NCI-H748 treated with DMSO at 0.1 percent for 48 hours (cell line): ENCODE data around the gene AQP7.
"Not testable (repeated sequence)": the region's sequence is repeated elsewhere in the genome, so short reads cannot be mapped to it uniquely, and the experiment has no call there.

Experiments used
- DNase-seq: peaks from one replicate; lab custom pipeline; 2025; lab: John Stamatoyannopoulos, UW

The AQP7 gene

DNA sequence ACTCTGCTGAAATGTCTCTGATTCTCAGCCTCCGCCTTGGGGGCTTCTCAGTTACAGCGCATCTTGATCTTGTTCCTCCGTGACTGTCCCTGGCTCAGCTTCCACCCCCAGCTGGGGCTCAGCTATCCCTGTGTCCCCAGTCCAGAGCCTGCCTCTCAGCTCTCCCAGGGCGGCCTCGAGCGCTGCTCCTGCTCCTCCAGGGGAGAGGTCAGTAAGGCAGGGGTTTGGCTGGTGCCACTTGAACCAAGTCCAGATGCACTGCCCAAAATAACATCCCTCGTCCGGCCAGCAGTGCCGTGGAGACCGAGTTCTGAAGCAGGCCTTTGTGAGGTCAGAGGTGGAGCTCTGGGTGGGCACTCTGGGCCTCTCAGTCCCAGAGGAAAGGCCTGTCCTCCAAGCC, at the start of gene AQP7:
AQP7 (minus strand) TSS at position 198 of the 400 bp plus-strand sequence. CDS start 1,306 bp downstream, outside the sequence.
- DNase-seq = not testable (repeated sequence)

DNA sequence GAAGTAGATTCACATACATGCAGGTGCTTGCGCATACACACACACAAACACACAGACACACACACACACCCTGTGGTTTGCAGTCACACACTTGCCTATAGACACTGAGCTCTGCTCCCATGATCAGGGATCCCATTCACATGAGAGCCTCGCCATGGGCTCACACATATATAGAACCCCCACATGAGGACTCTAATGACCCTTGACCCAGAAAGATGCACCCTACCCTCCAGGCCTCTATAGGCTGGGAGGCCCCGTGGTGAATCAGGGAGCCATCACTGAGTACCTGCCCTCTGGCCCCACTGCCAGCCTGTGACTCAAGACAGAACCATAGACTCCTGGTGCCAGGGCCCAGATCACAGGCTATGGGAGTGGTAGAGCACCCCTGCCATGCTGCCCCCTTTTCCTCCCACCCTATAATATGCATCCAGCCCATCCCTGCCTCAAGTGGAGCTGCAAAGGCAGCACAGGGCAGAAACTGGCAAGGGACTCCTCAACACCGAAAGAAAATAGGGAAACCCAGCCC, 48.3 kb upstream of the AQP7 start:
- no peak for DNase-seq

DNA sequence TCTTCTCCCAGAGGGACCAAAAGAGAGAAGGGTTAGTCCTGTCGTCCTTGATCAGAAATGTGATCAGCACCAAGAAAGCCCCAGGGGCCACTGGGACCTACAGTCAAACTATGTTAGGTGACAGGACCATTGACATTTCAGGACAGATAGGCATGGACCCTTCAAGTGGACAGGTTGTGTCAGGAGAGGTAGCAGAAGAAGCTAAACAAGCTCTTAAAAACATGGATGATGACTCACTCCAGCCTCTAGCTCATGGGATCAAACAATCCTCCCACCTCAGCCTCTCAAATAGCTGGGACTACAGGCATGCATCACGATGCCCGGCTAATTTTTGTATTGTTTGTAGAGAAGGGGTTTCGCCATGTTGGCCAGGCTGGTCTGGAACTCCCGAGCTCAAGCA, 47.3 kb upstream of the AQP7 start:
- no peak for DNase-seq

DNA sequence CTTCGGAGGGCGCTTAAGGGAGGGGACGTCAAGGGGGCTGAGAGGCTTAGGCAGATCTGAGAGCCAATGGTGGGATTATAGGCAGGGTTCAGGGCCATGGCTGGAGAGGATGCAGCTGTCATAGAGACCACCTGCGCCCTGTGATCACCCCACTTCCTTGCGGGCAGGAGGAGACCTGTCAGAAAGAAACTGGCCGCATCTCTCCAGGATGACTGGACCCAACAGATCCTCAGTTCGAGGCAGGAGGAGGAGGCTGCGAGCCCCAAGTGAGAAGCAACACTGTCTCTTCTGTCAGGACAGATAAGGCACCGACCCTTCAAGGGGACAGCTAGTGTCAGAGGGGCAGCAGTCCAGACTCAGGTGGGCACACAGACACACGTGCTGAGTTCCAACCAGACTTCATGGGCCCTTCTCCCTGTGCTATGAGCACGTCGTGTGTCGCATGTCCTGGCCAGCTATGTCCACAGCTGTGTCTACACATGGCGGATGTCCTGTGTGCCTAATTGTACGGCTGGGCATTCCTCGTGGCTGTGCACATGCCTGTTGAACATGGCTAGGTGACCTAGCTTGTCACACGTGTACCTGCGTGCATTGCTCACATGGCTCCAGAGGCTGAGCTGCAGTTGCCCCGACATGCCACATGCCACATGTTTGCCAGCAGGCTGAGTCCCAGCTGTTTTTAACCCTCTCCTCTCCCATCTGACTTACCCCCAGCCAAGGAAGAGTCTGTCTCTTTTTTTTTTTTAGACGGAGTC, 45.6 kb upstream of the AQP7 start:
- DNase-seq = no peak

DNA sequence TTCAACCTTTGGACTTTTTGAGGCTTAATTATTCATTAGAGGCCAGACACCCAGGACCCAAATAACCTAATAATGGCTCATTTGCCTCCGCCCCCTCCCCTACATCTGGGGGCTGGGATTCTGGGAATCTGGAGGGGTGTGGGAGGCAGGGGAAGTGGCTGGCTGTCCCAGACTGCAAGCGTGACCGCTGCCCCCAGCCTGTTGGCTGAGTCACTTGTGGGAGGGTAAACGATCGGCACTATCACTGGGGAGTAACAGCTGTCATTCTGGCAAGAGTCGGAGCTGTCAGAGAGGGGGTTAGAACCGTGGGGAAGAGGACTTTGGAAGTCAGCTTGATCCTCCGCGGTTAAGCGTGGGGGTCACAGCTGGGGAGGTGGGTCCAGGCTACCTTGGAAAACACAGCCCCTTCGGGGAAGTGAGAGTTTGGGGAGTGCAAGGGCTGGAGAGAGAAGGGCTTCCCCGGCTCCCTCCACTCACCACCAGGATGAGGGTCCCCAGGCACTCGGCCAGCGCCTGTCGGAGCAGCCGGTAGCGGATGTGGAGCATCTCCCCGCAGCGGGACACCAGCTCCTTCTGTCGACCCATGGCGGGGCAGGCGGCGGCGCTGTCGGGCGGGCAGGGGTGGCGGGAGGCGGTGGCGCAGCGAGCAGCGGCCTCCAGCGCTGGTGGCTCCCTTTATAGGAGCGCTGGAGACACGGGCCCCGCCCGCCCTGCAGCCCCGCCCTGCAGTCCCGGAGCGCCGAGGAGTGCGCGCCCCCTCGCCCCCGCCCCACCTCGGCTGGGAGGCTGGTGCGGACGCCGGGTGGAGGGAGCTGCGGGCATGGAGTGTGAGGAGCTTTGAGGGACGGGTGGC, 44.8 kb upstream of the AQP7 start, which contains the start of gene AQP3:
AQP3 (minus strand) TSS at position 648 of the 853 bp plus-strand sequence; CDS start at position 585, 63 bp downstream.
- DNase-seq = peak; percentile 26

DNA sequence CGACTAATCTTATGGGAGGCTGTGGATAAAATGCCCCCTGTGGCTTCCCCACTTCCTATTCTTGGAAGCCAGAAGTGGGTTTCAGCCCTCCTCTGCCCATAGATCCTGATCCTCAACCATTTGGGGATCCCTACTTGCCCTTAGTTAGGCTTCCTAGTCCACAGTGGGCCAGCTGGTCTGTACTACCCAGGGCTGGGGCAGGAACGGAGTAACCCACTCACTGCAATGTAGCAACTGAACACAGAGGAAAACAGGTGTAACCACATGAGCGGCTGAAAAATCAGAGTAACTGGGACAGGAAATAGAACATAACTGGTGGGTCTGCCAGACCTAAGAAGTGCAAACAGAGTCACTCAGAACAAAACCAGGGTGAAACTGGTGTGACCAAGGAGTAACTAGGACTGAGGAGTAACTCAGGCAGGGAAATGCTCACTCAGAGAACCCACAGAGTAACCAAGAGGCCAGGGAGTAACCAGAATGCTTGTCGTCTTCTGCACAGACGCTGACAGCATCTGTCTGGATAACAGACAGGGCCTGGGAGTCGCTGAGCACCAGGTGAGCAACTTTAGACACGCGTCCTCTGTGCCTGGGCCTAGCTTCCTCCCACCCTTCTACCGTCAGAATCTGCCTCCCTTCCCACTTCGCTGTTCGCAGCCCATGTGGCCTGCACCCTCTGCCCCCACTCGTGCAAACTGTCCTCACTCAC, 44.0 kb upstream of the AQP7 start:
- DNase-seq = no peak

DNA sequence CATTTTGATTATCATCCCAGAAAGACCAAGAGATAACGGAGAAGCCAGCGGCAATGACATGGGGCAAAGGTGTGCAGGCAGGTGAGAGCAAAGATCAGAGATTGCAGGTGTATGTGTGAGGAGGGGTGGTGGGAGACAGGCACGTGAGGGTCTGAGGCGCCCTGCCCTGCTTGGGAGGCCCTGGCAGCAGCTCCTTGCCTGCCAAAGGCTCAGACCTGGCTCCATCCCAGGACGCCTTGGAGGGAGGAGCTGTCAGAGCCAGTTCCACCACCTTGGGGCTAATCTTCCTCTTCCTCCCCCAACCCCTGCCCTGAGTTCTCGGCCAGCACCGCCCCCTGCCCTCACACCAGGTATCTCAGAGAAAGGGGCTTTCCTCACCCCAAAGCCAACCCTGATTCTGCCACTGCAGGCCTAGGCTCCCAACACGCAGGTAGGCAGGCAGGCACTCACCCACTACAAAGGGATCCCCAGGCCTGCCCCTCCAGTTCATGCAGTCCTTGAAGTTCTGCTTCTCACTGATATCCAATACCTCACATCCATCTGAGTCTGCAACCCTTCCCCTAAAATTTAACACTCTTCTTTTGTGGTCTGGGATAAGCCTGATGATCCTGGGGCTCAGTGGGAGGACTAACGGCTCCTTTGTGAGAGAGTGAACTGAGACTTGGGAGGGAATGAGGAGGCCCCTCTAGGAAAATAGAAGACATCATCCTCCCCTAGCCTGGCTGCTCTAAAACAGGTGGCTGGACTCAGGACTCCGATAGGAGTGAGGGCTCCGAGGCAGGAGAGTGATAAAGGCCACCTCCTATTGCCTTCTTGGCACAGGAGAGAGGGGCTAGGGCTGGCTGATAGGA, 43.2 kb upstream of the AQP7 start:
- DNase-seq = no peak

DNA sequence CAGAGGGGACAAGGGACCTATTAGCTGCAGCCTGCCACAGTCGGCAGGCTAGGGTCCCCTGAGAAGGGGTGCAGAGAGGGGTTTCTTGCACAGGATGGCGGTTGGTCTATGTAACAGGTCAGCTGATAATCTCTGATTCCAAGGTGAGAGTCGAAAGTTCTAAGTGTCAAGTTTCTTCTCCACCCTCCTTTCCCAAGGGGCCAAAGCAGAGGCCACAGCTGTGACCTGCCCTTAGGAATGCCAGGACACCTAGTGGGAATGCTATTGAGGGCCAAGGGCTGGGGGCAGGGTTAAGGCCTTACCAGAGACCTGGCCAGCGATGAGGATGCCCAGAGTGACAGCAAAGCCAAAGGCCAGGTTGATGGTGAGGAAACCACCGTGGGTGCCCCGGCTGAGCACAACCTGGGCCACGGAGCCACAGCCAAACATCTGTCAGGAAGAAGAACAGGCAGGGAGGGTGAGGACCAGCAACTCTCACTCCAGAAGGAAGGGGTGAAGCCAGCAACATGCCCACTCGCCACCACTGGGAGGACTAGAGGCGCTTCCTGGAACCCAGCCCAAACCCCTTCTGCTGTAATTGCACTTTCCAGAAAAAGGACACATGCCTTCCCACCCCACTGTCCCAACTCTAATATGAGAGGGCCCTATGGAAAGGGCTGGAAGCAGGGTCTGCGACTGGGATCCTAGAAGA, 41.2 kb upstream of the AQP7 start:
- DNase-seq = no peak

DNA sequence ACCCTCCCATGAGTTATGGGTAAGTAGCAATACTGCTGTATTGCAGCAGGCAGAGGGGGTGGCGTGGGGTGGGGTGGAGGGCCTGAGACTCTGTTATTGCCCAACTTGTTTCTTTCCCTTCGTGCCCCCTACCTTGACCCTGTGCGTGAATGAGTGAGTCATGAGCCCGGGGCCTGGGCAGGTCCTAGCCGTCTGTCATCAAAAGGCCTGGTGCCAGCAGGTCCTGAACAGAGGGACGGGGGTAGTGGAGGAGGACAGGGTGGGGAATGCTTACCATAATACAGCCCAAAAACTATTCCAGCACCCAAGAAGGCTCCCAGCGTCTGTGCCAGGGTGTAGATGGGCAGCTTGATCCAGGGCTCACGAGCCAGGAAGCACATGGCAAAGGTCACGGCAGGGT, 40.7 kb upstream of the AQP7 start:
- no peak for DNase-seq

DNA sequence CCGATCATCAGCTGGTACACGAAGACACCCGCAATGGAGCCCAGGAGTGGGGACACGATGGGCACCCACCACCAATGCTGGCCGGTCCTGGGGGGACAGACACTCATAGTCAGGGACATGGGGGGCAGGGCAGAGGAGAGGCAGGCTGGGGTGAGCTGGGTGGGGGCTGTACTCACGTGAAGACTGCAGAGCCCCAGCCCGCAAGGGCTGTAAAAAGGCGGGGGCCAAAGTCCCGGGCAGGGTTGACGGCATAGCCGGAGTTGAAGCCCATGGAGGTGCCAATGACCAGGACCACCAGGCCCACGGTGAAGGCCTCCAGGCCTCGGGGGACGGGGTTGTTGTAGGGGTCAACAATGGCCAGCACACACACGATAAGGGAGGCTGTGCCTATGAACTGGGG, 39.8 kb upstream of the AQP7 start:
- no peak for DNase-seq

DNA sequence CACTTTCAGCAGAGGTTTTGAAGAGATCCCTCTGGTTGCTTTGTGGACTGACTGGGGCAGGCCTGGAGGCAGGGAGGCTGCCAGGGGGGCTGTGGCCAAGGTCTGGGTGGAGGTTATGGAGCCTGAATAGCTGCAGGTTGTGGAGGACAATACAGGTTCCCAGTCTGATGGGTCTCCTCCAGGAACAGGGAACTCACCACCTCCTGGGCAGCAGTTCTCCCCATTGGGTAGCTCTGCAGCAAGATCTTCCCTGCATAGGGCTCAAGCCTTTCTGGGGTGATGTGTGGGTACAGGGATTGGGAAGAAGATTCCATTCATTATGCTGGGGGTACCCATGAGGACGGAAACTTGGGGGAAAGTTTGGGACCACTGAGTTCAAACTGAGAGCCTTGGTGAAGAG, 38.2 kb upstream of the AQP7 start:
- no peak for DNase-seq

DNA sequence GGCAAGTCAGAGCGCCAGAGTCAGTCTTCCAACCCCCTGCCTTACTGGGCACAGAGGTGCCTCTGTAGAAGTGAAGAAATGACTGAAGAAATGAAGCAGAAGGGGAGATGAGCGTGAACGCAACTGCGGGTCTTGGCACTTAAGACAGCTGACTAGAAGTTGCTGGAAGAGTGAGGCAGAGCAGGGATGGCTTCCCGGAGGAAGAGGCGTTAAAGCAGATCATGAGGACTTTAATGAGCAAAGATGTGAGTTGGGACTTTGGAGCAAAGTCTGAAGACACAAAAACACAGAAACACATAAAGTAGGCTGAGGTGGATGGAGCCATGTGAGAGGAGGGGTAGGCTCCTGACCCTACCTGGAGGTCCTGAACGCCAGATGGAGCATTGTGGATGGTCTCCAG, 37.8 kb upstream of the AQP7 start:
- no peak for DNase-seq

DNA sequence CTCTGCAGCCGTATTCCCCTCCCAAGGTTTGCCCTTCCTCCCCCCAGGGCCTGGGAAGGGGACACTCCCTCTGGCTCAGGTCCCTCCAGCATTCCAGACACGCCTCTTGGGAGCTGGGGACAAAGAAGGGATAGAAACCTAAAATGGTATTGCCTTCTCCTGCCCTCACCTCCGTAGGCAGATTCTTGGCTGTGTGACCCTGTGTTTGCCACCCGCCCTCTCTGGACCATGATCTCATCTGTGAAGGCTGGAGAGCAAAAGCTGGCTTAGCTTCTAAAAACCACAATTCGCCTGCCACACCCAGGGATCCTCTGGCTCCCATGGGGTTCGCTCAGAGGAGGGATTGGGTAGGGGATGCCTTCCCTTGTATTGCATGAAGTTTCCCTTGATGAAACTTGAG, 37.4 kb upstream of the AQP7 start:
- no peak for DNase-seq

DNA sequence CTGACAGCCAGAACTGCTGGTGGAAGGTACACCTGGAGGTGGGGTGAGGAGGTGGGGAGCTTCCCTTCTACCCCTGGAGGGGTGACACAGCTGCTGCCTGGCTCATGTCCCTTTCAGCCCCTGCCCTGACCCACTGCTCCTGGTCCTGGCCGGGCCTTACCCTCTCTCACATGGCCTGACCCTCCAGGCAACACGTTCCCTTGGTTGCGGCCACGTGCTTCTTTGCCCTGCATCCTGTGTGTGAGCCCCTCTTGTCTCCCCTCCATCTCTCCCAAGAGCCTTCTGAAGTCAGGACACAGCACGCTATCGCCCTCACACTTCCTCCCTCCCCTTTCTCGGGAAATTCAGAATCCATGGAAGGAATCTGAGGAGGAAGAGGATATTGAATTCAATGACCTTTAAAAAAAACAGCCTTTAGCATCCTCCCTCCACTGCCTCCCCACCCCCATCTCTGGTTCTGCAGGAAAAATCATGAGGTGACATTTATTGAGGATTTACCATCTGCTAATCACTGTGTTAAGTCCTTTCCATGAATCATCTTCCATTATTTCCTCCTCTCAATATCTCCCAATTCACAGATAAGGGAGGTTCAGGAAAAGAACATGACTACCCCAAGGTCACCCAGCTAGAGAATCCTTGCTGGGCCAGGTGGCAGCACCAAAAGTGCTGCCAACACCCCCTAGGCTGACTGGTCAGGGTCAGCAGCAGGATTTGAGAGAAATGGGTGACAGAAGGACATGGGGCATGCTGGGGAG, 36.7 kb upstream of the AQP7 start:
- no peak for DNase-seq

DNA sequence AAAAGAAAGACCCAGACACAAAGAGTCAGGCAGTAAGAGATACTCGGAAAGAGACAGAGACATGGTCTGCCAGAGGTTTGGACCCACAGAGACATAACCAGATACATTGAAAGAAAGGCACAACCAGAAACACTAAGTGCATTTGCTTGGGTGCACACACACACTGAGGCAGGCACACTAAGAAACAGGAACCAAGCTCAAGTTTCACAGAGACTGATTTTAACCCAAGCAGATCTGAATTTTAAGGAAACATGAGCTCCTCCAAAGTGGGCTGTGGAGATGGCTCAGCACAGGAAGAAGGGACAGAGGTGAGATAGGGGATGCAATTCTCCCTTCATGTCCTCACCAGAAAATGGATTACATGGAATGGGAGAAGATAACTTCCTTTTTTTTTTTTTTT, 35.5 kb upstream of the AQP7 start:
- no peak for DNase-seq

DNA sequence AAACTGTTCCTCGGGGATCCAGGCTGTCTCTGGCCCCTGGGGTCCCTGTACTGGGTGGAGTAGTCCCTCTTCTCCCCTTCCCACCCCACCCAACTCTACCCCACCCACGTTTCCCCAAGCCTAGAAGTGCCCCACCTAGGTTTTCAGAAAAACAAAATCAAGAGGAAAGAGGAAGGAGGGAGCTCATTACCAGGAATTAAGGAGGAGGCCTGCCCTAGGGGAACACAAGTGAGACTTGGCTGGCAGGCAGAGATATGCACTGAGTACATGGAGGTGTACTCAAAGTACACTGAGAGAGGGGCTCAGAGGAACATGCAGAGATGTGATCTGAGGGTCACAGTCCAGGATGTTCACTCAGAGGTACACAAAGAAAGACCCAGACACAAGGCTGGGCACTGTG, 34.8 kb upstream of the AQP7 start:
- no peak for DNase-seq

DNA sequence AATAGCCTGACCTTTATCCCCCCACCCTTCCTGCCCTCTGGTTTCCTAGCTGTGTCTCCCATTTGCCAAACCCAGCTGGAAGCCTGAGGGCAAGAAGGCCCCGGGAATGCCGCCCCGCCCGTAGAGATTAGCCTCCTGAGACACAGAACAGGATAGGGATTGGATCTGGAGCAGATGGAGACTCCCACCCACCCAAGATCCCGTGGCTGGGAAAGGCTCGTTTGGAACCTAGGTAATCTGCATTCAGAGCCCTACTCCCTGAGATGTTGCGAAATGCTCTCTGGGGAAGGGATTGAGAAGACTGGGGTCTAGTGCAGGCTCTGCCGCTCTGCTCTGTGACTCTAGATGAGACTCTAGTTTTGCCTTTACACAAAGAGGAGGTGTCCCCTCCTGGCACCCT, 34.1 kb upstream of the AQP7 start:
- DNase-seq = no peak

DNA sequence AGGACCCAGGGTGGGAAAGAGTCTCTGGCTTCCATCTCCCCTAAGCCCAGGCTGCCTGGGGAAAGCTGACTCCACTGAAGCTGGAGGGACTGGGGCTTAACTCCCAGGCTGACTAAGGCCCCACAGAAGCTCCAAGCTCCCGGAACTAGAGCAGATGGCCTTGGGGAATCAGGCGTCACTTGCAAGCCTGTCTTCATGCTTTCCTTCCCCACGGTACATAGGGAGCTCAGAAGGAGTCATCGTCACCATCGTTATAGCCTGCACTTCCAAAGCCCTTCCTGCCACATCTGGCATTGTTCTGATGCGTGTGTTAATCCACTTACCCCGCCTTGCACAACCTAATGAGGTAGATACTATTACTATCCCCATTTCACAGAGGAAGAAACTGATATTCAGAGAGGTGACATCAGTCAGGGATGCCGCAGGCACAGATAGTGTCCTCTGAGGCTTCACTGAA, 33.5 kb upstream of the AQP7 start:
- no peak for DNase-seq

DNA sequence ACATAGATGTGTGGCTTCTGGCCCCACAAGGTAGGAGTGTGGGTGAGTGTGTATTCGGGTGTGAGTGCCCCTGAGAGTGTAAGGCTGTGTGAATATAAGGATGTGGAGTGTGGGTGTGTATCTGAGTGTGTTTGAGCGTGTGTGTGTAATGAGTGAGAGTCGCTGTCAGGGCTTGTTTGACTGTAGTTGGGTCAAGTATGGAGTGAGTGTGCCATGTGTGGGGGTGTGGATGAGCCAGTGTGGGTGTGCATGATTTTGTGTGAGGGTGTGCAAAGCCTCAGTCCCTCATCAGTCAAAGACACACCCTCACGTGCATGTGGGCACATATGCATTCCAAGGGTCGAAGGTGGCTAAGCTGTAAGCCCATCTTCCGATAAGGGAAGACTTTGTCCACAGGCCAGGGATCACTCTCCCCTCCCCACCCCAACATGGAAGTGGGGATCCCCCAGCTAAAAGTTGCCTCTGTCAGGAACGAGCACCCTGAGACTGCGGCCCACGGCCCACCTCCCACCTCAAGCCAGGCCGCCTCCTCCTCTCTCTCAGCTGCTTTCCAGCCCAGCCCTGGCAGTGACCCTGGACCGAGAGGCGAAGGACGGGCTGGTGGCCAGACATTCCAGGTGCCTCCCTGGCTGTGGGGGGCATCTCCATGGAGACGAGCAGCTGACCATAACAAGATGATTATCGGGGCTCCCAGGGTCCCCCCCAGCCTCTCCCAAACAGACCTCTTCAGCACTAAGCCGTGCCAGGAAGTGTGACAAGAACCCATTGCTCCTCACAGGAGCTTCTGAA, 32.1 kb upstream of the AQP7 start:
- no peak for DNase-seq
